ENCODE measurements around the gene CYP2C18.

DNA sequence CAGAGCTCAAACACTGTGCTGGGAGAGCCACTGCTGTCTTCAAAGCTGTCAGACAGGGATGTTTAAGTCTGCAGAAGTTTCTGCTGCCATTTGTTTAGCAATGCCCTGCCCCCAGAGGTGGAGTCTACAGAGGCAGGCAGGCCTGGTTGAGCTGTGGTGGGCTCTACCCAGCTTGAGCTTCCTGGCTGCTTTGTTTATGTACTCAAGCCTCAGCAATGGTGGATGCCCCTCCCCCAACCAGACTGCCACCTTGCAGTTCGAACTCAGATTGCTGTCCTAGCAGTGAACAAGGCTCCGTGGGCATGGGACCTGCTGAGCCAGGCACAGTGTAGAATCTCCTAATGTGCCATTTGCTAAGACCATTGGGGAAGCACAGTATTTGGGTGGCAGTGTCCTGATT lies 74.4 kb downstream of the CYP2C18 start:
- TF ChIP-seq SIX4 (CRISPR knock-in tag; IDR thresholded peaks at IDR 0.05) (no peak), CBX5 (CRISPR knock-in tag; IDR thresholded peaks at IDR 0.05; ENCODE audit: borderline replicate concordance) (no peak), SAFB2 (CRISPR knock-in tag; IDR thresholded peaks at IDR 0.05; ENCODE audit: borderline replicate concordance, low read depth) (no peak)
- TF ChIP-seq, protein P1, sequence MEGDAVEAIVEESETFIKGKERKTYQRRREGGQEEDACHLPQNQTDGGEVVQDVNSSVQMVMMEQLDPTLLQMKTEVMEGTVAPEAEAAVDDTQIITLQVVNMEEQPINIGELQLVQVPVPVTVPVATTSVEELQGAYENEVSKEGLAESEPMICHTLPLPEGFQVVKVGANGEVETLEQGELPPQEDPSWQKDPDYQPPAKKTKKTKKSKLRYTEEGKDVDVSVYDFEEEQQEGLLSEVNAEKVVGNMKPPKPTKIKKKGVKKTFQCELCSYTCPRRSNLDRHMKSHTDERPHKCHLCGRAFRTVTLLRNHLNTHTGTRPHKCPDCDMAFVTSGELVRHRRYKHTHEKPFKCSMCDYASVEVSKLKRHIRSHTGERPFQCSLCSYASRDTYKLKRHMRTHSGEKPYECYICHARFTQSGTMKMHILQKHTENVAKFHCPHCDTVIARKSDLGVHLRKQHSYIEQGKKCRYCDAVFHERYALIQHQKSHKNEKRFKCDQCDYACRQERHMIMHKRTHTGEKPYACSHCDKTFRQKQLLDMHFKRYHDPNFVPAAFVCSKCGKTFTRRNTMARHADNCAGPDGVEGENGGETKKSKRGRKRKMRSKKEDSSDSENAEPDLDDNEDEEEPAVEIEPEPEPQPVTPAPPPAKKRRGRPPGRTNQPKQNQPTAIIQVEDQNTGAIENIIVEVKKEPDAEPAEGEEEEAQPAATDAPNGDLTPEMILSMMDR (CRISPR knock-in tag; IDR thresholded peaks at IDR 0.05): no peak
- TF ChIP-seq, protein P2, sequence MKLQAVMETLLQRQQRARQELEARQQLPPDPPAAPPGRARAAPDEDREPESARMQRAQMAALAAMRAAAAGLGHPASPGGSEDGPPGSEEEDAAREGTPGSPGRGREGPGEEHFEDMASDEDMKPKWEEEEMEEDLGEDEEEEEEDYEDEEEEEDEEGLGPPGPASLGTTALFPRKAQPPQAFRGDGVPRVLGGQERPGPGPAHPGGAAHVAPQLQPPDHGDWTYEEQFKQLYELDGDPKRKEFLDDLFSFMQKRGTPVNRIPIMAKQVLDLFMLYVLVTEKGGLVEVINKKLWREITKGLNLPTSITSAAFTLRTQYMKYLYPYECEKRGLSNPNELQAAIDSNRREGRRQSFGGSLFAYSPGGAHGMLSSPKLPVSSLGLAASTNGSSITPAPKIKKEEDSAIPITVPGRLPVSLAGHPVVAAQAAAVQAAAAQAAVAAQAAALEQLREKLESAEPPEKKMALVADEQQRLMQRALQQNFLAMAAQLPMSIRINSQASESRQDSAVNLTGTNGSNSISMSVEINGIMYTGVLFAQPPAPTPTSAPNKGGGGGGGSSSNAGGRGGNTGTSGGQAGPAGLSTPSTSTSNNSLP (IDR thresholded peaks at IDR 0.05; ENCODE audit: low read depth, low read length): no peak
